ENCODE results near the gene RAB19. TPM values are rescaled to one million over a fixed set of nuclear protein-coding genes. Genes with fewer than 3 reads are reported as not detected.

The RAB19 gene
- total and polyA plus RNA-seq, 3 donors from 2014 or later, result 0.59 TPM; not detected in 2

GRCh38 chr7:140475747-140476333, 72.0 kb downstream of the RAB19 start:
- intact Hi-C loops (cut with DNase I; ENCODE audit: low total_unique reads), result no loop called here
- H3K9me3 ChIP-seq, result no peaks in the 10 kb centered on the region
- H3K27me3 ChIP-seq, result no peaks in the 10 kb centered on the region
- WGBS, 2 donors, result 39 to 46% methylated on average over 2 of the region's 2 CpGs
- H3K36me3 ChIP-seq (ENCODE audit: low read depth, missing control alignments), result no peaks in the 10 kb centered on the region
- TF ChIP-seq POLR2A (IDR thresholded peaks at IDR 0.05) (no peak), CTCF (IDR thresholded peaks at IDR 0.05) (peak in 1 of 3 experiments; percentile 43)
- DNase-seq, result peak; percentile 66
- no peak overlapping the region for H3K4me3 ChIP-seq
- H3K4me1 ChIP-seq, result peaks cover 11% of the 10 kb centered on the region
- H3K27ac ChIP-seq, result no peak overlapping the region

GRCh38 chr7:140476698-140477261, 72.9 kb downstream of the RAB19 start:
- WGBS, 2 donors, result 60 to 65% methylated on average over 11 of the region's 11 CpGs
- Histone ChIP-seq H3K4me1 (peaks cover 11% of the 10 kb centered on the region), H3K27me3 (no peaks in the 10 kb centered on the region), H3K36me3 (ENCODE audit: low read depth, missing control alignments) (no peaks in the 10 kb centered on the region), H3K9me3 (no peaks in the 10 kb centered on the region), H3K27ac (no peak overlapping the region), H3K4me3 (peak overlapping the region in 1 of 2 donors; percentile 94)
- intact Hi-C loops (cut with DNase I; ENCODE audit: low total_unique reads), result no loop called here
- no peak for TF ChIP-seq CTCF (IDR thresholded peaks at IDR 0.05)
- TF ChIP-seq POLR2A (IDR thresholded peaks at IDR 0.05), result no peak
- DNase-seq, result no peak

Small RNA genes within 50 kb of the gene (small RNA-seq; reads per million reads assigned to genes)
- gene RNA5SP247 (0 reads per million in 2 donors), gene RNA5SP248 (15.5 to 18.4 reads per million in 2 donors)

Other genes starting within 250 kb of the RAB19 start
- gene KDM7A, start 227.1 kb upstream of the RAB19 start, total RNA-seq, result 10 to 100 TPM; 24.7 to 33.6 TPM
- gene KDM7A, start 227.1 kb upstream of the RAB19 start, polyA plus RNA-seq (ENCODE audit: insufficient read depth, low read depth, low replicate concordance), result 24.1 TPM
- 10 to 100 TPM; 44.7 to 67.3 TPM for gene SLC37A3, start 5.5 kb upstream of the RAB19 start, total RNA-seq
- 23.8 TPM for gene SLC37A3, start 5.5 kb upstream of the RAB19 start, polyA plus RNA-seq (ENCODE audit: insufficient read depth, low read depth, low replicate concordance)
- gene MKRN1, start 75.4 kb downstream of the RAB19 start, total RNA-seq, result 100 to 1,000 TPM; 142 to 158 TPM
- 320 TPM for gene MKRN1, start 75.4 kb downstream of the RAB19 start, polyA plus RNA-seq (ENCODE audit: insufficient read depth, low read depth, low replicate concordance)
- 1 to 10 TPM; 4.1 to 5.5 TPM for gene DENND2A, start 236.8 kb downstream of the RAB19 start, total RNA-seq
- 8.5 TPM for gene DENND2A, start 236.8 kb downstream of the RAB19 start, polyA plus RNA-seq (ENCODE audit: insufficient read depth, low read depth, low replicate concordance)

Data from testis (tissue), 3 donors.